Lung (tissue), 12 donors: Measurements from ENCODE around the gene KLLN. TPM values are rescaled to one million over a fixed set of nuclear protein-coding genes. Genes with fewer than 3 reads are reported as not detected.
"Not testable (repeated sequence)": the region's sequence is repeated elsewhere in the genome, so short reads cannot be mapped to it uniquely, and the experiment has no call there.

Experiments used
- ATAC-seq: fragments of 200-7000 bp; cut with Tn5 transposase; one replicate; pipeline ENCODE4 v1.9.1; 2020; ENCODE audit warnings: moderate number of reproducible peaks; ENCODE audit not compliant: insufficient read depth, low FRiP score
- DNase-seq, 3 donors: peaks; one replicate each; pipeline ENCODE4 v3.0.0-alpha.2; 2013 to 2017
- H3K27ac ChIP-seq, 2 donors: one replicate each; pipeline ENCODE4 v1.5.1; 2013; ENCODE audit warnings: mild to moderate bottlenecking in 2 of 2, moderate library complexity in 2 of 2, control low read depth in 1 of 2, inconsistent platforms in 1 of 2, low read depth in 1 of 2, low read length in 1 of 2
- H3K27me3 ChIP-seq, 3 donors: one replicate each; pipeline ENCODE4 v1.5.1; 2013; ENCODE audit warnings: low read length in 2 of 3; ENCODE audit not compliant: control insufficient read depth in 3 of 3, insufficient read depth in 3 of 3
- H3K36me3 ChIP-seq, 4 donors: one replicate each; pipeline ENCODE4 v1.5.1; 2013; ENCODE audit warnings: low read length in 4 of 4, mild to moderate bottlenecking in 1 of 4, moderate library complexity in 1 of 4; ENCODE audit not compliant: control insufficient read depth in 4 of 4, insufficient read depth in 4 of 4
- H3K4me1 ChIP-seq, 5 donors: one replicate each; pipeline ENCODE4 v1.5.1; 2013; ENCODE audit warnings: low read length in 5 of 5, mild to moderate bottlenecking in 2 of 5, moderate library complexity in 1 of 5; ENCODE audit not compliant: control insufficient read depth in 5 of 5, insufficient read depth in 5 of 5
- H3K4me3 ChIP-seq: one replicate; pipeline ENCODE4 v1.5.1; 2013; ENCODE audit warnings: mild to moderate bottlenecking, control low read depth, moderate library complexity
- H3K9ac ChIP-seq, 2 donors: one replicate each; pipeline ENCODE4 v1.5.1; 2013; ENCODE audit warnings: low read length in 2 of 2, control low read depth in 1 of 2; ENCODE audit not compliant: insufficient read depth in 1 of 2
- H3K9me3 ChIP-seq, 4 donors: one replicate each; pipeline ENCODE4 v1.5.1; 2013; ENCODE audit warnings: low read length in 3 of 4, mild to moderate bottlenecking in 1 of 4, moderate library complexity in 1 of 4; ENCODE audit not compliant: control insufficient read depth in 4 of 4, insufficient read depth in 3 of 4
- WGBS, 2 donors: extraction: QIAGEN DNeasy Blood & Tissue Kit; methylation state at CpG; one replicate each; pipeline ENCODE4 v1.1.7; 2013; 5-methylcytosine and 5-hydroxymethylcytosine counted together
- polyA plus RNA-seq, 2 donors: library from polyadenylated mRNA; stranded (reverse); fragments of 200-250 nt; gene quantifications; one replicate each; pipeline ENCODE4 v1.2.1, GENCODE V29; 2013
- total RNA-seq, 2 donors: library from RNA; depleted of rRNA in 1 of 2; stranded (reverse); fragments of >200 nt in 1 of 2; gene quantifications; one replicate each; pipeline ENCODE4 v1.2.1, GENCODE V29; 2014 to 2021
- TF ChIP-seq, protein P1 (sequence below): IDR thresholded peaks from 2 replicates; pipeline ENCODE4 v1.5.1; 2012; ENCODE audit warnings: mild to moderate bottlenecking; ENCODE audit errors: control extremely low read depth, extremely low read depth
- donor health status: control.
- donor health status: control.
- donor health status: Bipolar disorder and iron deficiency.
- donor health status: healthy.
- donor health status: DM: yes; HTN: yes; CAD: no.

The KLLN gene
- total and polyA plus RNA-seq, 4 donors: 0.14 to 1.5 (median 0.86) TPM

DNA sequence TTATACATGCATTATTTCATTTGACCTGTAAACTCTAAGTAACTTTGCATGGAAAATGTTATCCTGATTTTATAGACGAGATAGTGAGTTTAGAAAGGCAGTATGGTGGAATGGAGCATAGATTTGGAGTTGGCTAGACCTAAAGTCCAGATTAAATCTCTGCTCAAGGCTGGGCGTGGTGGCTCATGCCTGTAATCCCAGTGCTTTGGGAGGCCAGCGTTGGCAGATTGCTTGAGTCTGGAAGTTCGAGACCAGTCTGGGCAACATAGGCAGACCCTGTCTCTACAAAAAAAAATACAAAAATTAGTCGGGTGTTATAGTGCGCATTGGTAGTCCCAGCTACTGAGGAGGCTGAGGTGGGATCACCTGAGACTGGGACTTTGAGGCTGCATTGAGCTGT is 9.5 kb upstream of the KLLN start:
- H3K9me3 ChIP-seq: no peaks in the 10 kb centered on the region
- H3K27ac ChIP-seq: no peak overlapping the region
- no peak for ATAC-seq
- DNase-seq: no peak
- no peak overlapping the region for H3K4me3 ChIP-seq
- H3K27me3 ChIP-seq: no peaks in the 10 kb centered on the region
- H3K4me1 ChIP-seq: peaks cover 0 to 53% (median 8%) of the 10 kb centered on the region in 5 donors
- TF ChIP-seq, protein P1, sequence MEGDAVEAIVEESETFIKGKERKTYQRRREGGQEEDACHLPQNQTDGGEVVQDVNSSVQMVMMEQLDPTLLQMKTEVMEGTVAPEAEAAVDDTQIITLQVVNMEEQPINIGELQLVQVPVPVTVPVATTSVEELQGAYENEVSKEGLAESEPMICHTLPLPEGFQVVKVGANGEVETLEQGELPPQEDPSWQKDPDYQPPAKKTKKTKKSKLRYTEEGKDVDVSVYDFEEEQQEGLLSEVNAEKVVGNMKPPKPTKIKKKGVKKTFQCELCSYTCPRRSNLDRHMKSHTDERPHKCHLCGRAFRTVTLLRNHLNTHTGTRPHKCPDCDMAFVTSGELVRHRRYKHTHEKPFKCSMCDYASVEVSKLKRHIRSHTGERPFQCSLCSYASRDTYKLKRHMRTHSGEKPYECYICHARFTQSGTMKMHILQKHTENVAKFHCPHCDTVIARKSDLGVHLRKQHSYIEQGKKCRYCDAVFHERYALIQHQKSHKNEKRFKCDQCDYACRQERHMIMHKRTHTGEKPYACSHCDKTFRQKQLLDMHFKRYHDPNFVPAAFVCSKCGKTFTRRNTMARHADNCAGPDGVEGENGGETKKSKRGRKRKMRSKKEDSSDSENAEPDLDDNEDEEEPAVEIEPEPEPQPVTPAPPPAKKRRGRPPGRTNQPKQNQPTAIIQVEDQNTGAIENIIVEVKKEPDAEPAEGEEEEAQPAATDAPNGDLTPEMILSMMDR: no peak
- H3K36me3 ChIP-seq: peaks cover 0 to 10% (median 4%) of the 10 kb centered on the region in 4 donors
- 90 to 97% methylated on average over 6 of the region's 6 CpGs for WGBS, 2 donors
- H3K9ac ChIP-seq: no peak overlapping the region

DNA sequence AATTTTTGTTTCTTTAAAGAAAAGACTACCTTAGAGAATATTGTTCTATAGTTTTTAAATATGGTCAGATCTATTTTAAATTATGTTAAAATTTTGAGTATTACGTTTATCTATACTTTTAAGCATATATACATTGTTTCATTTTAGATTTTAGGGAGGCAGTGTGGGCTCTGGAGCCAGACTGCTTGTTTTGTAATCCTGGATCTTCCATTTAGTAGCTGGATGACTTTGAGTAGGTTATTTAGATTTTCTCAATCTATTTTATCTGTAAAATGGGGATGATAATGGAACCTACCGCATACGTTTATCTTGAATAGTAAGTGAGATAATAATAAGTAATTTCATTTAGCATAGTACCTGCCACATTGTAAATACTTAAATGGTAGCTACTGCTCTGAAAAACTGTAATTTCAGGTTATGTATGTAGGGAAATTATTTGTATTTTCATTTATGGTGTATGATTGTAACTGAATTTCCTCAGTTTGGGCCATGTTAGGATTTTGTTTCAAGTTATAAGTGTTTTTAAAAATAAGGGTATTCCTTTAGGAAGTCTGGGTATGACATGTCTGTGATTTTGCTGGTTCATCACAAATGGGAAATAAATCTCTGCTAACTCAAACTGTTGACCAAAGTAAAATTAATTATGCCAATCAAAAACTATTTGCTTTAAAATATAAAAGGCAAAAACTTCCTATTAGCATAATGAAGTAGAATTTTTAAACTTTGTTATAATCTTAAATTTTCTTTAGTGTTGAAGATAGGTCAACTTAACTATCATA is 6.6 kb upstream of the KLLN start:
- Histone ChIP-seq H3K27ac (no peak overlapping the region), H3K4me1 (peaks cover 0 to 42% (median 8%) of the 10 kb centered on the region in 5 donors), H3K36me3 (peaks cover 0 to 15% (median 5%) of the 10 kb centered on the region in 4 donors), H3K4me3 (no peak overlapping the region), H3K27me3 (no peaks in the 10 kb centered on the region), H3K9me3 (no peaks in the 10 kb centered on the region), H3K9ac (no peak overlapping the region)
- TF ChIP-seq, protein P1: no peak
- WGBS, 2 donors: 77 to 83% methylated on average over 3 of the region's 3 CpGs
- ATAC-seq (no peak), DNase-seq (no peak)

DNA sequence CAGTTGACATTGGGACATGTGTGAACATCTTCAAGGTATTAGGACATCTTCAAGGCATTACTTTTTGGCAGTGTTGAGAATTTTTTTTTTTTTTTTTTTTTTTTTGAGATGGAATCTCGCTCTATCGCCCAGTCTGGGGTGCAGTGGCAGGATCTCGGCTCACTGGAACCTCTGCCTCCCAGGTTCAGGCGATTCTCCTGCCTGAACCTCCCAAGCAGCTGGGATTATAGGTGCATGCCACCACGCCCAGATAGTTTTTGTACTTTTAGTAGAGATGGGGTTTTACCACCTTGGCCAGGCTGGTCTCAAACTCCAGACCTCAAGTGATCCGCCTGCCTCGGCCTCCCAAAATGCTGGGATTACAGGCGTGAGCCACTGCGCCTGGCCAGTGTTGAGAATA is 5.8 kb upstream of the KLLN start:
- not testable (repeated sequence) for H3K4me3 ChIP-seq, DNase-seq, H3K9me3 ChIP-seq, H3K27me3 ChIP-seq, ATAC-seq, H3K27ac ChIP-seq
- WGBS, 2 donors: 76 to 80% methylated on average over 9 of the region's 9 CpGs
- H3K36me3 ChIP-seq: peaks cover 0 to 23% (median 5%) of the 10 kb centered on the region in 4 donors
- H3K4me1 ChIP-seq: peaks cover 0 to 34% (median 8%) of the 10 kb centered on the region in 5 donors
- peak overlapping the region in 1 of 2 donors; percentile 26 for H3K9ac ChIP-seq

DNA sequence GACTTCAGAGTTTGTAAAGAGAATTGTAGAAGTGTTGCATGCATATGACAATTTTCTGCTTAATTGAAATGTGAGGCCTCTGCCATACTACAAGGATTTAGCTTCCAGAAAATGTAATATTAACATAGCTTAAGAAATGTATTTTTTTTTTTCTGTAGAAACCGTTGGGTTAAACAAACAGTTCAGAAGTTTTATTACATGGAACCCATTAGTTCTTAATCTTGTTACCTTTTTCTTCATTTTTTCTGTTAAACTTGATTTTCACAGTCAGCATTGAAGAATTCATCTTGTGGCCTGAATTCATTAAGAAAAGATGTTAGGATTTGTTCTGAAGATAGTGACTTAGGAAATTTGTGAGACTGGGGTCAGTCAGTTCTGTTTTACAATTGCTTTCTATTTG is 4.9 kb upstream of the KLLN start:
- no peaks in the 10 kb centered on the region for H3K27me3 ChIP-seq
- ATAC-seq (no peak), DNase-seq (peak in 1 of 3 donors; percentile 54)
- peak overlapping the region in 1 of 2 donors; percentile 91 for H3K9ac ChIP-seq
- peaks cover 0 to 21% (median 4%) of the 10 kb centered on the region in 4 donors for H3K36me3 ChIP-seq
- H3K9me3 ChIP-seq: no peaks in the 10 kb centered on the region
- no peak overlapping the region for H3K27ac ChIP-seq
- TF ChIP-seq, protein P1: no peak
- WGBS, 2 donors: 7 to 8% methylated on average over 1 of the region's 1 CpG
- H3K4me1 ChIP-seq: peaks cover 0 to 29% (median 8%) of the 10 kb centered on the region in 5 donors
- no peak overlapping the region for H3K4me3 ChIP-seq
